Hepatocyte (in vitro differentiated cells): Measurements from ENCODE around the gene ECD.

Source experiments
- EZH2 ChIP-seq: fragments of 200-600 bp; sonication (generic); IDR thresholded peaks from 2 replicates; pipeline ENCODE4 v1.6.1; 2016; ENCODE audit warnings: antibody characterized with exemption, mild to moderate bottlenecking, borderline replicate concordance
- TF ChIP-seq, protein P1 (sequence below): fragments of 200-600 bp; sonication (generic); IDR thresholded peaks from 2 replicates; pipeline ENCODE4 v1.5.1; 2016; ENCODE audit warnings: antibody characterized with exemption, mild to moderate bottlenecking; ENCODE audit not compliant: poor library complexity

GRCh38 chr10:73094986-73095480, 72.8 kb downstream of the ECD start:
- TF ChIP-seq, protein P1, sequence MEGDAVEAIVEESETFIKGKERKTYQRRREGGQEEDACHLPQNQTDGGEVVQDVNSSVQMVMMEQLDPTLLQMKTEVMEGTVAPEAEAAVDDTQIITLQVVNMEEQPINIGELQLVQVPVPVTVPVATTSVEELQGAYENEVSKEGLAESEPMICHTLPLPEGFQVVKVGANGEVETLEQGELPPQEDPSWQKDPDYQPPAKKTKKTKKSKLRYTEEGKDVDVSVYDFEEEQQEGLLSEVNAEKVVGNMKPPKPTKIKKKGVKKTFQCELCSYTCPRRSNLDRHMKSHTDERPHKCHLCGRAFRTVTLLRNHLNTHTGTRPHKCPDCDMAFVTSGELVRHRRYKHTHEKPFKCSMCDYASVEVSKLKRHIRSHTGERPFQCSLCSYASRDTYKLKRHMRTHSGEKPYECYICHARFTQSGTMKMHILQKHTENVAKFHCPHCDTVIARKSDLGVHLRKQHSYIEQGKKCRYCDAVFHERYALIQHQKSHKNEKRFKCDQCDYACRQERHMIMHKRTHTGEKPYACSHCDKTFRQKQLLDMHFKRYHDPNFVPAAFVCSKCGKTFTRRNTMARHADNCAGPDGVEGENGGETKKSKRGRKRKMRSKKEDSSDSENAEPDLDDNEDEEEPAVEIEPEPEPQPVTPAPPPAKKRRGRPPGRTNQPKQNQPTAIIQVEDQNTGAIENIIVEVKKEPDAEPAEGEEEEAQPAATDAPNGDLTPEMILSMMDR: no peak
- TF ChIP-seq EZH2: no peak
